DOHH2 (cell line): ENCODE measurements around the gene C2CD2L.

Experiments
- H3F3A ChIP-seq: fragments of 200-600 bp; sonication (generic), shearing (Covaris generic); 2 replicates; pipeline ENCODE4 v1.6.0; 2016; ENCODE audit warnings: antibody characterized with exemption, mild to moderate bottlenecking; ENCODE audit not compliant: control insufficient read depth, insufficient read depth
- H3K27ac ChIP-seq: fragments of 200-600 bp; sonication (generic); 2 replicates; pipeline ENCODE4 v1.5.1; 2014; ENCODE audit warnings: low read depth, mild to moderate bottlenecking, low read length, moderate library complexity
- H3K27me3 ChIP-seq: fragments of 200-600 bp; sonication (generic); 2 replicates; pipeline ENCODE4 v1.6.1; 2014; ENCODE audit warnings: mild to moderate bottlenecking, low read length, mixed read lengths; ENCODE audit not compliant: control insufficient read depth
- H3K36me3 ChIP-seq: fragments of 200-600 bp; sonication (generic); 2 replicates; pipeline ENCODE4 v1.6.1; 2014; ENCODE audit warnings: mild to moderate bottlenecking, low read length, moderate library complexity, mixed read lengths; ENCODE audit not compliant: control insufficient read depth
- H3K4me1 ChIP-seq: fragments of 200-600 bp; sonication (generic); 2 replicates; pipeline ENCODE4 v1.6.1; 2014; ENCODE audit warnings: mild to moderate bottlenecking, low read length, mixed read lengths; ENCODE audit not compliant: control insufficient read depth
- H3K4me2 ChIP-seq: fragments of 200-600 bp; sonication (generic); 2 replicates; pipeline ENCODE4 v1.6.0; 2014; ENCODE audit warnings: mild to moderate bottlenecking, low read length, moderate library complexity
- H3K4me3 ChIP-seq: fragments of 200-600 bp; sonication (generic); 2 replicates; pipeline ENCODE4 v1.5.1; 2014; ENCODE audit warnings: mild to moderate bottlenecking, low read length, mixed read lengths
- H3K79me2 ChIP-seq: fragments of 200-600 bp; sonication (generic); 2 replicates; pipeline ENCODE4 v1.6.1; 2014; ENCODE audit warnings: mild to moderate bottlenecking, low read length, mixed read lengths; ENCODE audit not compliant: control insufficient read depth
- H3K9me2 ChIP-seq: fragments of 200-600 bp; sonication (generic); replicated peaks from 2 replicates; pipeline ENCODE4 v1.6.1; 2014; ENCODE audit warnings: mild to moderate bottlenecking, low read length, mixed read lengths; ENCODE audit not compliant: control insufficient read depth
- H3K9me3 ChIP-seq: fragments of 200-600 bp; sonication (generic); 2 replicates; pipeline ENCODE4 v1.6.1; 2014; ENCODE audit warnings: antibody characterized with exemption, low read length, mixed read lengths; ENCODE audit not compliant: control insufficient read depth, insufficient read depth
- H4K20me1 ChIP-seq: fragments of 200-600 bp; sonication (generic); 2 replicates; pipeline ENCODE4 v1.6.0; 2014; ENCODE audit warnings: low read depth, mild to moderate bottlenecking, antibody characterized with exemption, low read length, moderate library complexity; ENCODE audit not compliant: control insufficient read depth, insufficient read depth
- CTCF ChIP-seq: fragments of 200-600 bp; sonication (generic); IDR thresholded peaks from one replicate; pipeline ENCODE4 v1.5.1; 2014; ENCODE audit warnings: antibody characterized with exemption, mild to moderate bottlenecking, low read depth, low read length; ENCODE audit not compliant: poor library complexity, severe bottlenecking
- EZH2phosphoT487 ChIP-seq: fragments of 200-600 bp; sonication (generic); IDR thresholded peaks from 2 replicates; pipeline ENCODE4 v1.6.1; 2017; ENCODE audit warnings: borderline replicate concordance, mild to moderate bottlenecking, antibody characterized with exemption, low read length, moderate library complexity, mixed read lengths

C2CD2L gene

GRCh38 chr11:119088406-119088805 lies 18.7 kb upstream of the C2CD2L start:
- Histone ChIP-seq H4K20me1 (peaks cover 10% of the 10 kb centered on the region), H3K27me3 (no peaks in the 10 kb centered on the region), H3K36me3 (peaks cover 34% of the 10 kb centered on the region), H3K27ac (no peak overlapping the region), H3K9me3 (no peaks in the 10 kb centered on the region), H3K9me2 (no peaks in the 10 kb centered on the region), H3K4me2 (no peak overlapping the region), H3K4me3 (no peak overlapping the region), H3K79me2 (peaks cover 38% of the 10 kb centered on the region), H3K4me1 (peaks cover 64% of the 10 kb centered on the region), H3F3A (peaks cover 38% of the 10 kb centered on the region)
- TF ChIP-seq EZH2phosphoT487 (no peak), CTCF (no peak)

- Histone ChIP-seq H3K9me2 (no peaks in the 10 kb centered on the region), H3F3A (peaks cover 46% of the 10 kb centered on the region), H3K27ac (no peak overlapping the region), H3K4me2 (no peak overlapping the region), H3K27me3 (no peaks in the 10 kb centered on the region), H3K36me3 (peaks cover 44% of the 10 kb centered on the region), H3K9me3 (no peaks in the 10 kb centered on the region), H4K20me1 (peaks cover 17% of the 10 kb centered on the region), H3K4me1 (peaks cover 64% of the 10 kb centered on the region), H3K79me2 (peaks cover 47% of the 10 kb centered on the region), H3K4me3 (no peak overlapping the region)
- TF ChIP-seq CTCF: no peak
- no peak for TF ChIP-seq EZH2phosphoT487
These were observed 17.8 kb upstream of the C2CD2L start for GRCh38 chr11:119089319-119089718.

- Histone ChIP-seq H3K36me3 (peaks cover 52% of the 10 kb centered on the region), H3K27ac (peak overlapping the region; percentile 82), H3K4me2 (peak overlapping the region; percentile 90), H3K79me2 (peaks cover 50% of the 10 kb centered on the region), H3K9me3 (no peaks in the 10 kb centered on the region), H3K4me3 (0 out of 2 replicates have a peak overlapping the region, but pooled peaks have one; percentile 5), H3K4me1 (peaks cover 60% of the 10 kb centered on the region), H4K20me1 (peaks cover 17% of the 10 kb centered on the region), H3K27me3 (no peaks in the 10 kb centered on the region), H3F3A (peaks cover 47% of the 10 kb centered on the region), H3K9me2 (no peaks in the 10 kb centered on the region)
- TF ChIP-seq EZH2phosphoT487 (no peak), CTCF (no peak)
These were observed 16.0 kb upstream of the C2CD2L start for GRCh38 chr11:119091178-119091577.
